ENCODE results near the gene SRRM5. TPM values are rescaled to one million over a fixed set of nuclear protein-coding genes. Genes with fewer than 3 reads are reported as not detected.

Gene SRRM5
- total and polyA plus RNA-seq, 2 of the 13 experiments (the other 11 are each of a cell fraction or from before 2014, with no cell fraction given): 0.11 to 0.16 TPM

DNA sequence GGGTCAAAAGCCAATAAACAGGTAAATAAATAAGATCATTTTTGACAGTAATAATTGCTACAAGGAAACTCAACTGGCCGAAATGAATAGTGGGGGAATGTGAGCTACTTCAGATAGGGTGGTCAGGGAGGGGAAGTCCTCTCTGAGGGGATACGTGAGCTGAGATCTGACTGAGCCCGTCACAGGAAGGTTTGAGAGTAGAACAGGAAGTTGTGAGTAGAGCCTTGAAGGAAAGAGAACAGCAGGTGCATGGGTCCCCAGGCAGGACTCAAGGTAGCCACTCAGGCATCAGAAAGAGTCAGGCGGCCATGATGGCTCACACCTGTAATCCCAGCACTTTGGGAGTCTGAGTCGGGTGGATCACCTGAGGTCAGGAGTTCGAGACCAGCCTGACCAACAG is 22.2 kb upstream of the SRRM5 start:
- in situ Hi-C loops (cut with HindIII; ENCODE audit: extremely low pct_ligation_motif_present, low pct_unique_long_range_greater_than_20kb): no loop called here
- BruUV-seq (replicated peaks): no TSS peak
- Histone ChIP-seq H3K36me3 (replicated peaks in 1 of 2; ENCODE audit: control insufficient read depth in 1 of 2, insufficient read depth in 2 of 2, low read length in 2 of 2) (peaks cover 3% of the 10 kb centered on the region in 2 experiments; a peak in 4 of 5 replicates), H3K9ac (ENCODE audit: insufficient read depth, low read depth, low read length) (no peak overlapping the region), H3K4me1 (ENCODE audit: insufficient read depth, low read length) (peaks cover 23% of the 10 kb centered on the region), H2AFZ (ENCODE audit: low read length) (no peak overlapping the region), H3K27me3 (ENCODE audit: control insufficient read depth in 1 of 2, insufficient read depth in 2 of 2, low read length in 2 of 2) (no peaks in the 10 kb centered on the region), H3K4me3 (replicated peaks in 1 of 3; ENCODE audit: insufficient read depth in 1 of 3, low read depth in 2 of 3, low read length in 3 of 3) (no peak overlapping the region), H3K79me2 (ENCODE audit: insufficient read depth, low read length) (peaks cover 4% of the 10 kb centered on the region), H4K20me1 (ENCODE audit: insufficient read depth, low read length) (peaks cover 2% of the 10 kb centered on the region; the same call in 1 of the 2 replicates), H3K9me3 (ENCODE audit: low read length) (no peaks in the 10 kb centered on the region), H3K27ac (ENCODE audit: extremely low read length, insufficient read depth, low read length) (no peak overlapping the region), H3K4me2 (ENCODE audit: low read depth, low read length) (no peak overlapping the region)
- intact Hi-C loops (cut with micrococcal nuclease; ENCODE audit: unreplicated experiment): loop anchor here (10.0 kb wide), 1 partner anchor 65 kb away; the partner anchor contains the start of gene ETHE1
- FAIRE-seq (no peak), ATAC-seq (no peak), DNase-seq (ENCODE audit: low spot score) (no peak)
- TF ChIP-seq CC2D1A (CRISPR knock-in tag; IDR thresholded peaks at IDR 0.05) (no peak), PAWR (CRISPR knock-in tag; IDR thresholded peaks at IDR 0.05; ENCODE audit: borderline replicate concordance) (no peak), KLF6 (CRISPR knock-in tag; IDR thresholded peaks at IDR 0.05) (no peak), CBX5 (CRISPR knock-in tag; IDR thresholded peaks at IDR 0.05; ENCODE audit: borderline replicate concordance) (no peak), HIC2 (CRISPR knock-in tag; IDR thresholded peaks at IDR 0.05; ENCODE audit: low read depth) (no peak), SIN3B (IDR thresholded peaks at IDR 0.05; ENCODE audit: low read length) (no peak), ZNF597 (CRISPR knock-in tag; IDR thresholded peaks at IDR 0.05) (no peak), ZNF207 (IDR thresholded peaks at IDR 0.05; ENCODE audit: borderline replicate concordance) (no peak), MYNN (CRISPR knock-in tag; IDR thresholded peaks at IDR 0.05; ENCODE audit: low read depth) (no peak), HMGA1 (CRISPR knock-in tag; conservative IDR thresholded peaks at IDR 0.05) (no peak), RAD21 (CRISPR knock-in tag; IDR thresholded peaks at IDR 0.05) (no peak), ZNF749 (CRISPR knock-in tag; IDR thresholded peaks at IDR 0.05; ENCODE audit: borderline replicate concordance) (no peak)
- TF ChIP-seq, protein P1, sequence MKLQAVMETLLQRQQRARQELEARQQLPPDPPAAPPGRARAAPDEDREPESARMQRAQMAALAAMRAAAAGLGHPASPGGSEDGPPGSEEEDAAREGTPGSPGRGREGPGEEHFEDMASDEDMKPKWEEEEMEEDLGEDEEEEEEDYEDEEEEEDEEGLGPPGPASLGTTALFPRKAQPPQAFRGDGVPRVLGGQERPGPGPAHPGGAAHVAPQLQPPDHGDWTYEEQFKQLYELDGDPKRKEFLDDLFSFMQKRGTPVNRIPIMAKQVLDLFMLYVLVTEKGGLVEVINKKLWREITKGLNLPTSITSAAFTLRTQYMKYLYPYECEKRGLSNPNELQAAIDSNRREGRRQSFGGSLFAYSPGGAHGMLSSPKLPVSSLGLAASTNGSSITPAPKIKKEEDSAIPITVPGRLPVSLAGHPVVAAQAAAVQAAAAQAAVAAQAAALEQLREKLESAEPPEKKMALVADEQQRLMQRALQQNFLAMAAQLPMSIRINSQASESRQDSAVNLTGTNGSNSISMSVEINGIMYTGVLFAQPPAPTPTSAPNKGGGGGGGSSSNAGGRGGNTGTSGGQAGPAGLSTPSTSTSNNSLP (IDR thresholded peaks at IDR 0.05; ENCODE audit: low read depth, low read length): no peak
- TF ChIP-seq, protein P2, sequence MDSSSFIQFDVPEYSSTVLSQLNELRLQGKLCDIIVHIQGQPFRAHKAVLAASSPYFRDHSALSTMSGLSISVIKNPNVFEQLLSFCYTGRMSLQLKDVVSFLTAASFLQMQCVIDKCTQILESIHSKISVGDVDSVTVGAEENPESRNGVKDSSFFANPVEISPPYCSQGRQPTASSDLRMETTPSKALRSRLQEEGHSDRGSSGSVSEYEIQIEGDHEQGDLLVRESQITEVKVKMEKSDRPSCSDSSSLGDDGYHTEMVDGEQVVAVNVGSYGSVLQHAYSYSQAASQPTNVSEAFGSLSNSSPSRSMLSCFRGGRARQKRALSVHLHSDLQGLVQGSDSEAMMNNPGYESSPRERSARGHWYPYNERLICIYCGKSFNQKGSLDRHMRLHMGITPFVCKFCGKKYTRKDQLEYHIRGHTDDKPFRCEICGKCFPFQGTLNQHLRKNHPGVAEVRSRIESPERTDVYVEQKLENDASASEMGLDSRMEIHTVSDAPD (CRISPR knock-in tag; IDR thresholded peaks at IDR 0.05): no peak
- 95% methylated on average over 6 of the region's 6 CpGs for WGBS (ENCODE audit: low lambda C conversion rate)
- CTCF ChIA-PET (ENCODE audit: low intra/inter-chr PET ratio, low total read pairs): no interaction called here
- POLR2A ChIA-PET: no interaction called here

Measured in HepG2 (cell line).